PFSK-1 (cell line): ENCODE results near the gene FAM149A.

ENCODE experiments used
- POLR2AphosphoS5 ChIP-seq: IDR thresholded peaks from 2 replicates; pipeline ENCODE4 v1.6.1; 2012; ENCODE audit warnings: low read depth, mild to moderate bottlenecking, control low read depth, low read length, moderate library complexity
- SIN3A ChIP-seq: IDR thresholded peaks from 2 replicates; pipeline ENCODE4 v1.6.1; 2012; ENCODE audit warnings: mild to moderate bottlenecking, low read length, moderate library complexity, borderline replicate concordance; ENCODE audit not compliant: insufficient read depth
- TF ChIP-seq, protein P1 (sequence below), 2 experiments: IDR thresholded peaks; 2 replicates each; pipeline versions ENCODE4 v1.6.1 to v1.8.0; 2011 to 2012; ENCODE audit warnings: low read depth in 2 of 2, low read length in 2 of 2, control low read depth in 1 of 2, inconsistent platforms in 1 of 2, mild to moderate bottlenecking in 1 of 2, moderate library complexity in 1 of 2; ENCODE audit not compliant: insufficient read depth in 1 of 2

DNA sequence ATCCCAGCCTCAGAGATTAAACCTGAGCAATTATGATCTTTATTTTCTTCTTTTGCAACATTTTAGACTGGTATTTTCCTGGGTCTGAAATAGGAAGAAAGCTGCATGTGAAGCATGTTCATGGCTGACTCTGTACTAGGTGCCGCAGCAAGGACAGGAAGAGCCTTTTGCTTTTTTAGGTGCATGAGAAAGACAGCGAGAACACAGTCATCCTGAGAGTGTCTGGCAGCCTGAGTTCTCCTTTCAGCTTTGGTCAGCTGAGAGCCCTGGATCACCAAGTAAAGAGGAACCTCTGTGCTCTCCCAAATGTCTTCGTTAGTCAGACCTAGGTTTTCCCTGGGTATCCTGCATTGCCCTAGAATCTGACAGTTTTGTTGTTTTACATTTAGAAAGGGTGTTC is 29.8 kb downstream of the FAM149A start:
- no peak for TF ChIP-seq POLR2AphosphoS5
- TF ChIP-seq, protein P1, sequence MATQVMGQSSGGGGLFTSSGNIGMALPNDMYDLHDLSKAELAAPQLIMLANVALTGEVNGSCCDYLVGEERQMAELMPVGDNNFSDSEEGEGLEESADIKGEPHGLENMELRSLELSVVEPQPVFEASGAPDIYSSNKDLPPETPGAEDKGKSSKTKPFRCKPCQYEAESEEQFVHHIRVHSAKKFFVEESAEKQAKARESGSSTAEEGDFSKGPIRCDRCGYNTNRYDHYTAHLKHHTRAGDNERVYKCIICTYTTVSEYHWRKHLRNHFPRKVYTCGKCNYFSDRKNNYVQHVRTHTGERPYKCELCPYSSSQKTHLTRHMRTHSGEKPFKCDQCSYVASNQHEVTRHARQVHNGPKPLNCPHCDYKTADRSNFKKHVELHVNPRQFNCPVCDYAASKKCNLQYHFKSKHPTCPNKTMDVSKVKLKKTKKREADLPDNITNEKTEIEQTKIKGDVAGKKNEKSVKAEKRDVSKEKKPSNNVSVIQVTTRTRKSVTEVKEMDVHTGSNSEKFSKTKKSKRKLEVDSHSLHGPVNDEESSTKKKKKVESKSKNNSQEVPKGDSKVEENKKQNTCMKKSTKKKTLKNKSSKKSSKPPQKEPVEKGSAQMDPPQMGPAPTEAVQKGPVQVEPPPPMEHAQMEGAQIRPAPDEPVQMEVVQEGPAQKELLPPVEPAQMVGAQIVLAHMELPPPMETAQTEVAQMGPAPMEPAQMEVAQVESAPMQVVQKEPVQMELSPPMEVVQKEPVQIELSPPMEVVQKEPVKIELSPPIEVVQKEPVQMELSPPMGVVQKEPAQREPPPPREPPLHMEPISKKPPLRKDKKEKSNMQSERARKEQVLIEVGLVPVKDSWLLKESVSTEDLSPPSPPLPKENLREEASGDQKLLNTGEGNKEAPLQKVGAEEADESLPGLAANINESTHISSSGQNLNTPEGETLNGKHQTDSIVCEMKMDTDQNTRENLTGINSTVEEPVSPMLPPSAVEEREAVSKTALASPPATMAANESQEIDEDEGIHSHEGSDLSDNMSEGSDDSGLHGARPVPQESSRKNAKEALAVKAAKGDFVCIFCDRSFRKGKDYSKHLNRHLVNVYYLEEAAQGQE (IDR thresholded peaks at IDR 0.05; ENCODE audit: insufficient read depth in 1 of 2, low read depth in 2 of 2, low read length in 2 of 2), result no peak
- no peak for TF ChIP-seq SIN3A
